HUES6 (cell line): ENCODE data around the gene CDH7.

Experiments
- H3K27ac ChIP-seq: 2 replicates; pipeline ENCODE4 v1.7.0; 2013; ENCODE audit warnings: low read depth, mild to moderate bottlenecking, low read length, inconsistent platforms
- H3K27me3 ChIP-seq: 2 replicates; pipeline ENCODE4 v1.6.1; 2013; ENCODE audit warnings: low read length; ENCODE audit not compliant: control insufficient read depth, insufficient read depth
- H3K36me3 ChIP-seq: 2 replicates; pipeline ENCODE4 v1.6.1; 2013; ENCODE audit warnings: low read length; ENCODE audit not compliant: control insufficient read depth, insufficient read depth
- H3K4me1 ChIP-seq: 2 replicates; pipeline ENCODE4 v1.6.1; 2013; ENCODE audit warnings: low read length; ENCODE audit not compliant: control insufficient read depth, insufficient read depth
- H3K4me3 ChIP-seq: 2 replicates; pipeline ENCODE4 v1.5.1; 2013; ENCODE audit warnings: low read depth, low read length
- H3K9ac ChIP-seq: one replicate; pipeline ENCODE4 v1.6.1; 2013; ENCODE audit warnings: mild to moderate bottlenecking, low read length
- H3K9me3 ChIP-seq: 2 replicates; pipeline ENCODE4 v1.6.1; 2013; ENCODE audit warnings: low read depth, low read length; ENCODE audit not compliant: control insufficient read depth, insufficient read depth

CDH7 gene

GRCh38 chr18:65750389-65751154 is at the start of gene CDH7:
Gene CDH7 (plus strand): TSS chr18:65751012. CDS start chr18:65762843, 11,831 bp downstream.
- Histone ChIP-seq H3K9me3 (no peaks in the 10 kb centered on the region), H3K27me3 (peaks cover 53% of the 10 kb centered on the region), H3K27ac (no peak within 1 kb of the TSS), H3K36me3 (no peaks in the 10 kb centered on the region), H3K4me1 (0 out of 2 replicates have a peak, but pooled peaks cover 5% of the 10 kb centered on the region), H3K4me3 (peak within 1 kb of the TSS; percentile 82), H3K9ac (peak within 1 kb of the TSS; percentile 27)

- Histone ChIP-seq H3K27me3 (no peaks in the 10 kb centered on the region), H3K4me1 (no peaks in the 10 kb centered on the region), H3K9ac (no peak overlapping the region), H3K9me3 (no peaks in the 10 kb centered on the region), H3K4me3 (no peak overlapping the region), H3K36me3 (no peaks in the 10 kb centered on the region), H3K27ac (no peak overlapping the region)
Observed at GRCh38 chr18:65704046-65704445, 46.8 kb upstream of the CDH7 start.

- no peaks in the 10 kb centered on the region for H3K9me3 ChIP-seq
- no peak overlapping the region for H3K9ac ChIP-seq
- H3K27ac ChIP-seq, result no peak overlapping the region
- H3K36me3 ChIP-seq, result no peaks in the 10 kb centered on the region
- H3K27me3 ChIP-seq, result no peaks in the 10 kb centered on the region
- no peak overlapping the region for H3K4me3 ChIP-seq
- H3K4me1 ChIP-seq, result no peaks in the 10 kb centered on the region
Observed at GRCh38 chr18:65706646-65707045, 44.2 kb upstream of the CDH7 start.

- H3K4me3 ChIP-seq, result no peak overlapping the region
- H3K4me1 ChIP-seq, result no peaks in the 10 kb centered on the region
- no peaks in the 10 kb centered on the region for H3K36me3 ChIP-seq
- no peaks in the 10 kb centered on the region for H3K27me3 ChIP-seq
- no peak overlapping the region for H3K9ac ChIP-seq
- no peak overlapping the region for H3K27ac ChIP-seq
- no peaks in the 10 kb centered on the region for H3K9me3 ChIP-seq
Observed at GRCh38 chr18:65711493-65711892, 39.3 kb upstream of the CDH7 start.

- no peak overlapping the region for H3K27ac ChIP-seq
- H3K27me3 ChIP-seq, result no peaks in the 10 kb centered on the region
- peaks cover 3% of the 10 kb centered on the region; the same call in 1 of the 2 replicates for H3K9me3 ChIP-seq
- H3K4me1 ChIP-seq, result no peaks in the 10 kb centered on the region
- H3K36me3 ChIP-seq, result no peaks in the 10 kb centered on the region
- H3K4me3 ChIP-seq, result no peak overlapping the region
- H3K9ac ChIP-seq, result no peak overlapping the region
Observed at GRCh38 chr18:65721619-65722018, 29.2 kb upstream of the CDH7 start.

GRCh38 chr18:65725251-65726050 is 25.4 kb upstream of the CDH7 start:
- Histone ChIP-seq H3K27me3 (no peaks in the 10 kb centered on the region), H3K36me3 (no peaks in the 10 kb centered on the region), H3K4me1 (no peaks in the 10 kb centered on the region), H3K9me3 (no peaks in the 10 kb centered on the region), H3K9ac (no peak overlapping the region), H3K27ac (no peak overlapping the region), H3K4me3 (no peak overlapping the region)

- Histone ChIP-seq H3K27ac (no peak overlapping the region), H3K4me3 (no peak overlapping the region), H3K9ac (no peak overlapping the region), H3K4me1 (no peaks in the 10 kb centered on the region), H3K9me3 (no peaks in the 10 kb centered on the region), H3K27me3 (no peaks in the 10 kb centered on the region), H3K36me3 (no peaks in the 10 kb centered on the region)
Observed at GRCh38 chr18:65735155-65735554, 15.7 kb upstream of the CDH7 start.

GRCh38 chr18:65737471-65737955 is 13.3 kb upstream of the CDH7 start:
- Histone ChIP-seq H3K9ac (no peak overlapping the region), H3K4me1 (no peaks in the 10 kb centered on the region), H3K27me3 (no peaks in the 10 kb centered on the region), H3K27ac (no peak overlapping the region), H3K9me3 (no peaks in the 10 kb centered on the region), H3K36me3 (no peaks in the 10 kb centered on the region), H3K4me3 (no peak overlapping the region)

- Histone ChIP-seq H3K4me3 (no peak overlapping the region), H3K4me1 (no peaks in the 10 kb centered on the region), H3K9ac (no peak overlapping the region), H3K36me3 (no peaks in the 10 kb centered on the region), H3K27ac (no peak overlapping the region), H3K9me3 (no peaks in the 10 kb centered on the region), H3K27me3 (peaks cover 38% of the 10 kb centered on the region)
Observed at GRCh38 chr18:65746936-65747335, 3.9 kb upstream of the CDH7 start.

- Histone ChIP-seq H3K36me3 (no peaks in the 10 kb centered on the region), H3K9ac (no peak overlapping the region), H3K27me3 (peaks cover 52% of the 10 kb centered on the region), H3K4me3 (no peak overlapping the region), H3K27ac (no peak overlapping the region), H3K4me1 (no peaks in the 10 kb centered on the region), H3K9me3 (no peaks in the 10 kb centered on the region)
Observed at GRCh38 chr18:65748321-65748720, 2.5 kb upstream of the CDH7 start.

GRCh38 chr18:65749841-65750240 is 971 bp upstream of the CDH7 start:
- Histone ChIP-seq H3K4me1 (0 out of 2 replicates have a peak, but pooled peaks cover 5% of the 10 kb centered on the region), H3K9ac (no peak overlapping the region), H3K9me3 (no peaks in the 10 kb centered on the region), H3K27ac (no peak overlapping the region), H3K36me3 (no peaks in the 10 kb centered on the region), H3K27me3 (peaks cover 53% of the 10 kb centered on the region), H3K4me3 (peak overlapping the region; percentile 82)
